Hematopoietic multipotent progenitor cell (in vitro differentiated cells): Measurements from ENCODE around the gene EARS2. TPM values are rescaled to one million over a fixed set of nuclear protein-coding genes. Genes with fewer than 3 reads are reported as not detected.

Experiments used
- DNase-seq, 3 donors: peaks; one replicate each; pipeline ENCODE4 v3.0.0-alpha.2; 2011 to 2015; ENCODE audit warnings: low read depth in 2 of 3, low spot score in 2 of 3
- total RNA-seq: library from RNA; depleted of rRNA; stranded (reverse); fragments of >200 nt; gene quantifications from one replicate; pipeline ENCODE4 v1.2.3, GENCODE V29; 2012

The EARS2 gene
- total RNA-seq, 1 donor, result 35.8 TPM

DNA sequence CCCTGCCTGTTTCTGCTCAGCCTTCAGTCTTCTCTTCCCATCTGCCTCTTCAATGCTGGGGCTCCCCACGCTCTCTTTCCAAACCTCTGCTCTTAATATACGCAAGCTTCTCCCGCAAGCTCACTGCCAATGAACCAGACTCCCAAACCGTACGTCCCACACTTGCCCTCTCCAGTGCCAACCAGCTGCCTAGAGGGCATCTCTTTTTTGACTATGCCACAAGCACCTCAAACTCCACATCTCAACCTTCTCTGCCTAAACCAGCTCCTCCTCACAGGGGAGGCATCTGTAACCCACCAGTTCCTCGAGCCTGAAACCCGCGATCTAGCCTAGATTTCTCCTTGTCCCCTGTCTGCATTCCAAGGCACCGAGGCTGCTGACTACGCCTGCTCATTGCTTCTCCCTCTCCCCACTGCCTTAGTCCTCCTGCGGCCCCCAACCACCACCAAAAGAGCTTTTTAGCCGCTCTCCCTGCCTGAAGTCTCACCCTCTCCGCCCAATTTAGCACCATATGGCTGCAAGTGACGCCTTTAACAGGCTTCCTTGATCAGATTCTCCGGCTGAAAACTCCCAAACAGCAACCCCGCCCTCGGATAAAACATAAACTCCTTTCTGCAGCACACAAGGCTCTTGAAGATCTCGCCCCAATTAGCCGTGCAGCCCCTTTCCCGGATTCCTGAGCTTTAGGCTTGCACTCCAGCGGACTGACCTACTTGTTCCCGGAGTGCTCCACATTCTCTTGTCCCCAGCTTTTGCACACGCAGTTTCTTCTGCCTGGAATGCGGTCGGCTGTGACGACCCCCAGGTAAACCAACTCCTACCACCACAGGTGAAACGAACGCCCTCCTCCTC lies 48.3 kb downstream of the EARS2 start:
- DNase-seq, result no peak

DNA sequence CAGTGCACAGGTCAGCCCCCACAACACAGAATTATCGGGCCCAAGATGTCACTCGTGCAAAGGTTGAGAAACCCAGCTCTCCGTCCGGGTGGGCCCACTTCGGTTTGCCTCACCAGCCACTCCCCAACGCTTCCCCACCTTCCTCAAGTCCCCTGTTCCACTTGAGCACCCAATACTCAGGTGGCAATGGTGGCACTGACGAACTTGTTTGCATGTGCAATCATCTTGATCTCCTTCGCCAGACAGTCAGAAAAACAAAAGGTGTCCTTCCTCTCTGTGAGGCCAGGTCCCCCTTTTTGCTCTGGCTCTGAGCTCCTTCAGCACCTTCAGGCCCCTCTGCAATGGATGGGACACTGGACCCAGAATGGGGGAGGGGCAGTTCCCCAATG lies 50.5 kb downstream of the EARS2 start:
- no peak for DNase-seq

DNA sequence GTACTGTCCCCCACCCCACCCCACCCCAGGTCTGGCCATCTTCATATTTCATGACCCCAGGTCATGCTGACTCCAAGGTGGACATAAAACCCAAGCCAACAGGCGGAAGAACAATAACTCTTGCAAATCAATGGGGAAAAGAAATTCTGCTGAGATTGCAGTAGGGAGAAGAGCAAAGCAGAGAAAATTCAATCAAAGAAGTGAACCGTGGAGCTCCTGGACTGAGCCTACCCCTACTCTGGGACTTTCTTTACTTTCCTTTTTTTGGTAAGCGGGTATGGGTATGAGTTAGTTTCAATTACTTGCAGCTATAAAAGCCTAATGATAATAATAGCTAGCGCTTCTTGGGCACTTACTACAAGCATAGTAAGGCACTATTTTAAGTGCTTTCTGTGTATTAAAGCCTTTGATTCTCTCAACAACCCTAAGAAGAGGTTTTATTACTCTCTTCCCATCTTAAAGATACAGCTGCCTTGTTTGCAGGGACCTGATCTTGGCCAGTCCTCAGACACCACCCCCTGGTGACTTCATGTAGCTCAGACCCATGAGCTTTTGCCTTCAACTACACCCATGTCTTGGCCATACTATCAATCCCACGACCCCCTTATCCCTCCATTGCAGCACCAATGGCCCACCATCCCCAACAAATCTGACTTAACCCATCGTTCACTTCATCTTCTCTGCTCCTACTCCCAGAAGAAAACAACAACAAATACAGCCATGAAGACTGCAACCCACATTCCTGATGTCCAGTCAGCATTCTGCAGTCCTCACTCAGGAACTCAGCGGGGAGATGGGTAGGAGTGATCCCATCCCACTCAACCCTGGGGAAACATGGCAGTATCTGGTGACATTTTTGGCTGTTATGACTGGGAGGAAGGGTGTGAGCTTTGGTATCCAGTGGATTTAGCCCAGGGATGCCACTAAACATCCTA lies 51.2 kb downstream of the EARS2 start:
- no peak for DNase-seq

DNA sequence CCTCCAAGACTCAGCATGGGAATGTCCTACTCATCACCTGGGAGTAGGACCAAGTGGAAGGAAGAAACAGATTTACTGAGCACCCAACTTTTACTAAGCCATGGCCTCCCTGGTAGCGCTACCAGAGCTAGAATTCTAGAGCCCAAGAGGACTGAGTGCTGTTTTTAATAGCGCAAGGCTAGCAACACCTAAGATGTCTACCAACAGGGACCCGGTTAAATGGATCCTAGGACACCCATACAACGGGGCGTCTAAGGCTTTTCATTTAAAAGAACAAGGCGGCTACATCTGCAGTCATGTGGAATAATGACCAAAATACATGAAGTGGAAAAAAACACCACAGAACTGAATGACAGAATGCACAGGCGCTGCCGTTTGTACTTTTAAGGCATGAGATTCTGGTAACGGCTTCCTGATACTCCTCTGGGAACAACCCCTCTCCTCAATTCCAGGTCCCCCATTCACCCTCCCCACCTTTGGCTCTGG lies 51.9 kb downstream of the EARS2 start:
- DNase-seq, result no peak

DNA sequence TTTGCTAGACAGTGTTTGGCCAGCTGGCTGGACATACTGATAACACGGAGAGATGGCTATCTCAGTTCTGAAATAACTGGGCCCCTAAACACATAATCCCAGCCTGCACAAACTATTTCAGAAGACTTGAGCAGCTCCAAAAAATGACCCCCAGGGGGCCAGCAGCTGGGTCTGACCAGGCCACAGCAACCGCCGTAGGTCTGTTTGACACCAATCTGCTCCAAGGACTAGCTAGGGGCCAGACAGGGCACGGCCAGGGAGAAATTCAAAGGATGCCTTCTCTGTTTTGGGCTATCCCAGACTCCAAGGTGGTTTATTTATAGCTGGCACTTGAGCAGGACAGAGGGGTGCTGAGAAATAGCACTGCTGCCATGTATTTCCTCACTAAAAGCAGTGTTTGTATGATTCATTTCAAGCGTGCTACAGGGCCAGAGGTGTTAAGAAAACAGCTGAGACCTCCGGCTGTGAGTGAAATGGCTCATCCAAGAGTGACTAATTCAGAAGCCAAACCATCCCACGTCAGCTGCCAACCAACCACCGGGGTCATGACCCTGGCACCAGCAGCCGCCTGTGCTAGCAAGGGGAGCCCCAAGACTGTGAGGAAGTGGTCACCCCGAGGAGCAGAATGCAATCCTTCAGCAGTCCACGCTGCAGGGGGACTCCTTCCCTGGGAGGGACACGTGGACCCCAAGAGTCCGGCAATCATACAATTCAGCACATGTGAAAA lies 52.5 kb downstream of the EARS2 start:
- DNase-seq, result no peak

DNA sequence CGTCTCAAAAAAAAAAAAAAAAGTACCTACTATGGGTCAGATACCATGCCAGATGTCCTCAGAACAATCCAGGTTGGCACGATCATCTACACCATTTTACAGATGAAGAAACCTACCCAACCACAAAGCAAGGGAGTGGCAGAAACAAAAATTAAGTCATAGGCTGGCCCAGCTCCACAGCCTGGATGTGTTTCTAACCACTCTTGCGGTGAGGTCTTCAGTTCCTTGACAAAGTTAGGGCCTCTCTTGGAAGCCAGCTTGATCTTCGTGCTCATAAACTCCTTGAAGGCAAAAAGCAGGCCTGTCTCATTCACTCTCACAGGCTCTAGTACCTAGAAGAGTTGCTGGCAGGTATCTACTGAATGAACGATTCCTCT lies 53.1 kb downstream of the EARS2 start:
- DNase-seq, result no peak

DNA sequence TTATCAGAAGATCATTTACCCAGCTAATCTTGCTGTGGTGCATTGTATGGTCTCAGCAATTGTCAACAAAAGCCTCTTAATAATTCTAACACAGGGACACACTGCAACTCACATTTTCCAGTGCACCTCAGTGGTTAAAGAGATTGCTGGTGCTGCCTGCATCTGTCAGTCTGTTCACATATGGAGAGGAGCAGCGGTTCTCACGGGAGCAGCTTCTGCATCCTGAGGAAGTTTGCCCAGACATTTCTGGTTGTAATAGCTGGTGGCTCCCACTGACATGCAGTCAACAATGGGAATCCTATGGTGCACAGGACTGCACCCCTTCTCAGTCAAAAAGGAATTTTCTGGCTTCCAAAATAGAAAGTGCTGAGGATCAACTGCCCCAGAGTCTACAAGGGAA lies 54.7 kb downstream of the EARS2 start:
- DNase-seq, result no peak

DNA sequence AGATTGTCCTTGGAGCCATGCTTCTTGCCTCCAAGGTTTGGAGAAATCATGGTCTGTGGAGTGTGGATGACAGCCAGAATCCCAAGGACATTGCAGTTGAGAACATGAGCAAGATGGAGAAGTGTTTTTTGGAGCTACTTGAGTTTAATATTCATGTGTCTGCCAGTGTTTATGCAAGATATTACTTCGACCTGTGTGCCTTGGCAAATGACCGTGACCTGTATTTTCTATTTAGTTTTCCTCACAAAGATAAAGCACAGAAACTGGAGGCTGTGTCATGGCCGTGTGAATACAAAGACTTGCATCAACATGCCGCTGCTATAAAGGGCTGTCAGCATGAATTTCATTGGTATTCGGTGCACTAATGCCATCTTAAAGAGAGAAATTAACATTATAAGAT lies 55.9 kb downstream of the EARS2 start:
- DNase-seq, result no peak

DNA sequence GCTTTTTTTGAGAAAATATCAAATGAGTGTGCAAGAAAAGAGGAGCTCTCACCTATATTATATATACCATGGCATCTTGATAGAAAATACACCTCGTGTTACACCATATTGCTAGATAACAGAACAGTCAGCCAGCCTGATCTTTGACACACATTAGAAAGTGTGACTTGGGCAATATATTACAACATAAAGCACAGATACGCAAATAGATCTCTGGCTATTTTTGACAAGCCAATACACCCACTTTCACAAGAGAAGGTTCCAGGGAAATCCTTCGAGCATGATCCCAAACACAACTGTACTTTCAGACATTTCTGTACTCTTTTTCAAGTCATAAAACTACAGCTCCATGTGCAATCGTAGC lies 56.3 kb downstream of the EARS2 start:
- no peak for DNase-seq

DNA sequence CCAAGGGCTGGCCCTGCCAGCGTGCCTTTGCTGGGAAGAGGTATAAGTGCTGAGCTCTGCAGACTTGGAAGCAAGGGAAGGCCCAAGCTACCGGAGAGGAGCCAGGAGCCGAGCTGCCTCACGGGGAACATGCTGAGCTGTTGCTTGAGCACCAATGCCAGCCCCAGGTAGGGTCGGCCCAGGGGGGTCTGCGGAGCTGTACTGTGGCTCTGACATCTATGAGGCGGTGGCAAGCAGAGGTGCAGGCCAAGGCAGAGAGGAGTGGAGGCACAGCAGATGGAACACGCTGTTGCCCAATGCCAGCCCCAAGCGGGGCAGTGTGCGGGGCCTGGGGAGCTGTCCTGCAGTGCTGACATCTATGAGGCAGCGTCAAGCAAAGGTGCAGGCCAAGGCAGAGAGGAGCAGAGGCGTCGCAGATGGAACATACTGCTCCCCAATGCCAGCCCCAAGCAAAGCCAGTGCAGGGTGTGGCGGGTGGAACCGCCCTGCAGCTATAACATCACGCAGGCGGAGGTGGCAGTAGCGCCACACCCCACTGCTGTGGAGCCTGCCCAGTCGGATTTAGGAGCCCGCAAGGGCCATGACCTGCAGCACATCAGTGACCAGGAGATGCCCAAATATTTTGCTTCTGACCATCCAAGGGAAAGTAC lies 56.8 kb downstream of the EARS2 start:
- DNase-seq, result no peak

DNA sequence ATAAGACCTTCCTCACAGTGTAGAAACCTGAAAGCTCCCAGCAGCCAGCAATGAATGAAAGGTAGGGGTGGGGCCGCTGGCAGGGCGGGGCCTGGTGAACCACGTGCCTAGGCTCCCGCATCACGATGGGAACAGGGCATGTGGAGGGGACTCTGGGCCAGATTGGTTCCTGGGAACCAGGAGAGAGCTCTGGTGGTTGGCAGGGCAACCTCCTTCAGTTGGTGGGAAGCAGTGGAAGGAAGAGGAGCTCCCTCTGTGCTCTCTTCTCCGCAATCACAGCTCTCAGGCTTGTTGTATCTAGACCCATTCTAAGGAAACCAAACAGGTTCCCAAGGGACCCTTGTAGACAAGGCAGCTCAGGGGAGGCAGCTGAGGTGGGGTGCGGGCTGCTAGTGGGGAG lies 57.3 kb downstream of the EARS2 start:
- DNase-seq, result no peak

DNA sequence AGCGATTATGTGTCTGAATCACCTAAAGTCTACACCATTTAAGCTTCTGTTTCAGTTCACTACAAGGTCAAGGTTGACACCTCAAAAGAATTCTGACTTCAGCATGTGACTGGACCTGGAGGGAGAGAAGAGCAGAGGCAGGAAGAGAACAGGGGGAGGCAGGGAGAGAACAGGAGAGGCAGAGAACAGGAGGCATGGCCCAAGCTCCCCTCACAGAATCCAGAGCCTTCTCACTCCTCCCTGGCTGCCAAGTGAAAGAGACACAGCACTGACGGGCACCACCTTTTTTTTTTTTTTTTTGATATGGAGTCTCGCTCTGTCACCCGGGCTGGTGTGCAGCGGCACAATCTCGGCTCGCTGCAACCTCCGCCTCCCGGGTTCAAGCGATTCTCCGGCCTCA lies 58.3 kb downstream of the EARS2 start:
- DNase-seq, result no peak

DNA sequence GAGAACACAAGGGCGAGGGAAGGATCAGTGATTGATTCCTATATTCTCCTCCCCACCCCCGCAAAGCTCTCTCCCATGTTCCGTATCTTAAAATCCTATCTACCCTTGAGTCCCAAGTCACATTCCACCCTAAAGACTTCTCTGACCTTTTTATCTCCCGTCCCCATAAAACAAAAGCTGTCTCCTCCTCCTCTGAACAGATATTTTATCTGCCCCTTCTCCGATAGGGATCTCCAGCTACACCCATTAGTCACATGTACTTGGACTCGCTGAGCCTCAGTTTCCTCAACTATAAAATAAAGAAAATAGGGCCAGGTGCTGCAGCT lies 59.6 kb downstream of the EARS2 start:
- no peak for DNase-seq

DNA sequence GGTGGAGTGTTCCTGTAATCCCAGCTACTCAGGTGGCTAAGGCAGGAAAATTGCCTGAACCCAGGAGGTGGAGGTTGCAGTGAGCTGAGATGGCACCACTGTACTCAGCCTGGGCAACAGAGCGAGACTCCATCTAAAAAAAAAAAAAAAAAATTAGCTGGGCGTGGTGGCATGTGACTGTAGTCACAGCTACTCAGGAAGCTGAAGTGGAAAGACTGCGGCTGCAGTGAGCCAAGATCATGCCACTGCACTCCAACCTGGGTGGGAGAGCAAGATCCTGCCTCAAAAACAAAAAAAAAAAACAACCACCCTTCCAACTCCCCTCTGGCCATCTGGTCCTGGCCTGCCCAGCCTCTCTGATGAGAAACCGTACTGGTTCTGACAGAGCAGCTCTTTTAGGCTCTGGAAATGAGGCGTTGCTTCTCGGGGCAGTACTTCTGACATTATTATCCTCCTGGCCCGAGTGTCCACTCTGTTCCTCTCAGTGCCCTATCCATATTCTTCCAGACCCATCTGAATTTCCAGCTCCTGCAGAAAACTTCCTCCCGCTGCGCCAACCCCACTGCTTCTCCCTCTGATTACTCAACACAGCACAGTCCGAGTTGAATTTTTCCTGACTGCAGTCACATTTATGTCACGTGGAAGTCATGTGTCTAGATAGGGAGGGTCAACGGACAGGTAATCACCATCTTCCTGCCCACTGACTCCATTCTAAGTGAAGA lies 60.2 kb downstream of the EARS2 start:
- DNase-seq, result no peak

DNA sequence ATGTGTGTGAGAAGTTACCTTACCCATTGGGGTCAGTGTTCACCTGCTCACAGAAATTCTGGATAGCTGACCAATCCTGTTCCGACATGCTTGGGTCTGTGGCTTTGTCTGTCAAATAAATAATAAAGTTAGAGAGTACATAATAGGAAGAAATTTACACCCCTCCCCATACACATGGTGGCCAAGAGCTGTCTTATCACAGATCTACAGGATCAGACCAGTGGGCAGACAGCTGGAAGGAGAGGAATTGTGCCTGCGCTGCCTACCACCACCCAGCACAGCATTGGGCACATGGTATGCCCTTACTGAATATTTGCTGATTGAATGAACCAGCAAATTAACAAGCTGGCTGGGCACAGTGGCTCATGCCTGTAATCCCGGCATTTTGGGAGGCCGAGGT lies 61.5 kb downstream of the EARS2 start:
- no peak for DNase-seq

DNA sequence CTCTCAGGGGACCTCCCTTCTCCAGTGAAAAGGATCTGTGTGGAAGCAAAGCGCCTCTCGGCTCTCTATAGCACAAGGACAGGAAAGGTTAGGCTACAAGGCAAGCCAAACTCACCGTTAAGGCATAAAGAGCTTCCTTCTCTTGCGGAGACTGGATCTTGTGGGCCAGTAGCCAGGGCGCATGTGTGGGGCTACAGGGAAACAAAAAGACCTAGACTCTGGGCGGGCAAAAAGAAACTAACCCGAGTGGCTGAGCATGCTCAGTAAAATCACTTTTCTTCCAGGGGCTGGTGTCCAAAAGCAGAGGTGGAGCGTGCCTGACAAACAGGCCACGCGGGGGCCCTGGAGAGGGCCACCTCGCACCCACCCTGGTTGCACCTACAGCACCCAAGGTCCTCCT lies 63.0 kb downstream of the EARS2 start:
- DNase-seq, result no peak

DNA sequence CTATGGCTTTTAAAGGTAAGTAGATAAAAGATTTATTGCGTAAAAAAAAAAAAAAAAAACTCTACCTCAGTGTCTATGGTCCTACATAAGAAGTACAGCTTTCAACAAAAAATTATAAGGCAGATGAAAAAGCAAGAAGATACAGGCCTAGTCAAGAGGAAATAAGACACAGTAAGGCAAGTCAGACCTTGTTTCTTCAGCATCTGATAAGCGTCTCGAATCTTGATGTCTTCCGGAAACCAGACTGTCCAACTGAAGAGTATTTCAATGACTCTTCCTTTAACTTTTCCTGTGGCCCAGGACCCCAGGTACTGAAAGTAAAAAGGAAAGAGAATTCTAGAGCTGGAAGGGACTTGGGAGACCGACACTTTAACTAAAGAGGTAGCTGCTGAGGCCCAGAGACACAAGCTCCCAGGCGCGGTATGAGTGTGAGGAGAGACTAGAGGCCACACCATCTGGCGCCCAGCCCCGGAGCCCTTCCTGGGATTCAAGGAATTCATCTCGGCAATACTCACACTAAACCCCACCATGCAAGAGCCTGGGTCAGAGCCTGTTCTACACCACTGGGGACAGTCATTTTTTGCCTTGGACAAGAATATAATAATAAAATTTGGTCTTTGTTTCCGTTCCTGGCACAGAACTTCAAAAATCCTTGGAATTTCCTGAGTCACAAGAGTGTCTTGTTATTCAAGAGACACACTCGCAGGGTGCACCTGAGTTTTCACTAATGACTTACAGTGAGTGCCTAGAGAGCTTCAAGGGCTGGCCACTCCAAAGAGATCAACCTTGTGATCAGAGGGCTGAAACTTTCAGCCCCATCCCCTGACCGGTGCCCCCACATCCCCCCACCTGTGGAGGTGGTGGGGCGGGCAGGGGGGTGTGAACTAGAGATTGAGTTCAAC lies 65.4 kb downstream of the EARS2 start:
- no peak for DNase-seq

DNA sequence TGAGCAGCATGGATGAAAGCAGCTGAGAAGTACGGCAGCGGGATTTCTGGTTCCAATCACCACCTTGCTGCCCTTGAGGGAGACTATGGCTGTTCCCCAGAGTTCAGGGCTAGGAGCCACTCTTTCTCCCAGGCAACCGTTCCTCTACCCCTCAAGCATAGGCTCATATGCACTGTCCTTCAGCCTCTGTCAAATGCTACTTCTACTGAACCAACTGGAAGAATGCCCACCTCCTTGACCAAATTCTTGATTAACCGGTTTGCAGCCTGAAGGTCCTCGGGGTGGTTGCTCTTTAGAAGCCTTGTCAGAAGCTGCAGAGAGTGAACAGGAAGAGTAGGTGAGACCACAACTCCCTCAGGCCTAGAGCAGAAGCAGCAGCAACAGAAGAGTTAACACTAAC lies 70.7 kb downstream of the EARS2 start:
- DNase-seq, result no peak

DNA sequence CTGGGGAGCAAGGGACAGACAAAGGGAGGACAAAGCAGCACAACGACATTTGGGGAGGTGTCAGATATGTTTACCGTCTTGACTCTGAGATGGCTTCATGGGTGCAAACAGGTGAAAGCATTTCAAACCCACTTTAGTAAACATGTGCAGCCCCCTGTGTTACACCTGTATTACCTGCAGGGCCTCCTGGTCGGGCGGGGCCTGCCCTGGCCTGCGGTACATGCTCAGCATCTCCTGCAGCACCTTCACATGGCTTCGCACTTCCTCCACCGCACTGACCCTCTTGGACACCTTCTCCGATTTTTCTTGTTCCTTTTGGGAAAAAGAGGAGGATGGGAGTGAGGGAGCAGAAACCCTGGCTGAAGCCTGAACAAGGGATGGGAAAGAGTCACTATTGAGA lies 71.3 kb downstream of the EARS2 start:
- no peak for DNase-seq
